Erythroblast (primary cell): ENCODE results near the gene SAMHD1.

ENCODE experiments used
- GATA1 ChIP-seq: IDR thresholded peaks from 2 replicates; pipeline ENCODE4 v1.6.1; 2011; ENCODE audit warnings: low read depth, mild to moderate bottlenecking, control low read depth, low read length, moderate library complexity
- POLR2A ChIP-seq: IDR thresholded peaks from 2 replicates; pipeline ENCODE4 v1.6.1; 2011; ENCODE audit warnings: mild to moderate bottlenecking, low read length

DNA sequence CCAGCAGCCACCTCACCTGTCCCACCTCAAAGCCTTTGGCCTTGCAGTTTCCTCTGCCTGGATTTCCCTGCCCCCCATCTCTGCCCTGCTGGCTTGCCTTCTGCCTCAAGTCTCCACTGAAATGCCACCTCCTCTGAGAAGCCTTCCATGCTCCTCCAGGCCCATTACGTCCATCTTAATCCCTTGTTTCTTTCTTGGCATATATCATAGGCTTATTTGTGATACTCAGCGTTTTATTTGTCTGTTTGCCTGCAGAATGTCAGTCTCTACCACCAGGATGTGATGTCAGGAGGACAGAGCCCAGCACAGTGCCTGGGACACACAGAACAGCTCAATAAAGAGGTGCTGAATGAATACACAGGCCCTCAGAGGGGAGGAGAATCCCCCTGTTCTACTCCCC lies 100.0 kb downstream of the SAMHD1 start:
- TF ChIP-seq POLR2A (no peak), GATA1 (no peak)
